PFSK-1 (cell line): ENCODE data around the gene ZNF362.

Experiments used
- POLR2AphosphoS5 ChIP-seq: IDR thresholded peaks from 2 replicates; pipeline ENCODE4 v1.6.1; 2012; ENCODE audit warnings: low read depth, mild to moderate bottlenecking, control low read depth, low read length, moderate library complexity
- SIN3A ChIP-seq: IDR thresholded peaks from 2 replicates; pipeline ENCODE4 v1.6.1; 2012; ENCODE audit warnings: mild to moderate bottlenecking, low read length, moderate library complexity, borderline replicate concordance; ENCODE audit not compliant: insufficient read depth

DNA sequence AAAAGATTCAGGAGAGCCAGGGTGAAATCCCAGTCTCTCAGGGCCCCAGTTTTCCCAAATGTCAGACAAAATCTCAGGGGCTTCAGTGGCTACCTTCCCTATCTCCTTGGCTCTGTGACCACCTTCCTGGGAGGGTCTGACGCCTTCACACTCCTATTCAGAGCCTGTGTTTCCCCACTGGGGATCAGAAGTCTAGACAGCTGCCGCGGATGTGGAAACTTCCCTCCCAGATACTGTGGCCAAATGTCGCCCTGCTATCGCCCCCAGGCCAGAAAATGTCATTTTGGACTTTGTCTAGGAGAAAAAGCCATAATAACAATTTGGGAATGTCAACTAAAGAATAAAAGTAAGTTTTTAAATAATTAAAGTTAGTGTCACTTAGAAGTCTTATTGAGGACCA is 48.7 kb downstream of the ZNF362 start:
- no peak for TF ChIP-seq SIN3A
- no peak for TF ChIP-seq POLR2AphosphoS5
